ENCODE data around the gene UVSSA. TPM values are rescaled to one million over a fixed set of nuclear protein-coding genes. Genes with fewer than 3 reads are reported as not detected.

UVSSA gene
- total RNA-seq, 1 donor from 2014 or later = 22.1 TPM

GRCh38 chr4:1300466-1301455 lies 46.2 kb upstream of the UVSSA start:
- H3K9me3 Mint-ChIP-seq (ENCODE audit: unreplicated experiment) = no peaks in the 10 kb centered on the region
- H3K4me3 Mint-ChIP-seq (ENCODE audit: unreplicated experiment) = no peak overlapping the region
- peaks cover 25% of the 10 kb centered on the region for H3K36me3 Mint-ChIP-seq (ENCODE audit: low read depth, unreplicated experiment)
- H3K27me3 Mint-ChIP-seq (ENCODE audit: unreplicated experiment) = peaks cover 3% of the 10 kb centered on the region
- DNase-seq (ENCODE audit: low spot score) = no peak
- H3K27ac Mint-ChIP-seq (ENCODE audit: unreplicated experiment) = no peak overlapping the region
- no peak for TF ChIP-seq CTCF (IDR thresholded peaks at IDR 0.05; ENCODE audit: unreplicated experiment)
- peaks cover 12% of the 10 kb centered on the region for H3K4me1 Mint-ChIP-seq (ENCODE audit: unreplicated experiment)

GRCh38 chr4:1302159-1302558 lies 44.8 kb upstream of the UVSSA start:
- TF ChIP-seq CTCF (IDR thresholded peaks at IDR 0.05; ENCODE audit: unreplicated experiment) = no peak
- no peaks in the 10 kb centered on the region for H3K9me3 Mint-ChIP-seq (ENCODE audit: unreplicated experiment)
- H3K27ac Mint-ChIP-seq (ENCODE audit: unreplicated experiment) = no peak overlapping the region
- DNase-seq (ENCODE audit: low spot score) = no peak
- H3K36me3 Mint-ChIP-seq (ENCODE audit: low read depth, unreplicated experiment) = peaks cover 18% of the 10 kb centered on the region
- H3K4me1 Mint-ChIP-seq (ENCODE audit: unreplicated experiment) = peaks cover 8% of the 10 kb centered on the region
- H3K27me3 Mint-ChIP-seq (ENCODE audit: unreplicated experiment) = peaks cover 1% of the 10 kb centered on the region
- no peak overlapping the region for H3K4me3 Mint-ChIP-seq (ENCODE audit: unreplicated experiment)

- Mint-ChIP-seq H3K4me1 (ENCODE audit: unreplicated experiment) (peaks cover 15% of the 10 kb centered on the region), H3K4me3 (ENCODE audit: unreplicated experiment) (no peak overlapping the region), H3K36me3 (ENCODE audit: low read depth, unreplicated experiment) (peaks cover 8% of the 10 kb centered on the region), H3K27me3 (ENCODE audit: unreplicated experiment) (peaks cover 2% of the 10 kb centered on the region), H3K9me3 (ENCODE audit: unreplicated experiment) (no peaks in the 10 kb centered on the region), H3K27ac (ENCODE audit: unreplicated experiment) (no peak overlapping the region)
- no peak for TF ChIP-seq CTCF (IDR thresholded peaks at IDR 0.05; ENCODE audit: unreplicated experiment)
- no peak for DNase-seq (ENCODE audit: low spot score)
Observed at GRCh38 chr4:1305261-1305711, 41.7 kb upstream of the UVSSA start.

- Mint-ChIP-seq H3K9me3 (ENCODE audit: unreplicated experiment) (no peaks in the 10 kb centered on the region), H3K27ac (ENCODE audit: unreplicated experiment) (no peak overlapping the region), H3K4me3 (ENCODE audit: unreplicated experiment) (no peak overlapping the region), H3K27me3 (ENCODE audit: unreplicated experiment) (peaks cover 2% of the 10 kb centered on the region), H3K36me3 (ENCODE audit: low read depth, unreplicated experiment) (peaks cover 8% of the 10 kb centered on the region), H3K4me1 (ENCODE audit: unreplicated experiment) (peaks cover 17% of the 10 kb centered on the region)
- DNase-seq (ENCODE audit: low spot score) = no peak
- TF ChIP-seq CTCF (IDR thresholded peaks at IDR 0.05; ENCODE audit: unreplicated experiment) = no peak
Observed at GRCh38 chr4:1305781-1306455, 41.1 kb upstream of the UVSSA start.

All from endothelial cell (in vitro differentiated cells).